Measurements from ENCODE around the gene SASH1.

SASH1 gene

GRCh38 chr6:148398244-148398643 lies 55.6 kb downstream of the SASH1 start:
- DNase-seq (ENCODE audit: low read depth in 4 of 4, low spot score in 1 of 4), result no peak

- no peak for DNase-seq (ENCODE audit: low read depth in 4 of 4, low spot score in 1 of 4)
Observed at GRCh38 chr6:148398678-148399077, 56.0 kb downstream of the SASH1 start.

GRCh38 chr6:148401571-148401970 lies 58.9 kb downstream of the SASH1 start:
- DNase-seq (ENCODE audit: low read depth in 4 of 4, low spot score in 1 of 4), result no peak

GRCh38 chr6:148404456-148405054 lies 61.9 kb downstream of the SASH1 start:
- DNase-seq (ENCODE audit: low read depth in 4 of 4, low spot score in 1 of 4), result no peak

- no peak for DNase-seq (ENCODE audit: low read depth in 4 of 4, low spot score in 1 of 4)
Observed at GRCh38 chr6:148405894-148406293, 63.3 kb downstream of the SASH1 start.

- no peak for DNase-seq (ENCODE audit: low read depth in 4 of 4, low spot score in 1 of 4)
Observed at GRCh38 chr6:148406579-148407371, 64.1 kb downstream of the SASH1 start.

- no peak for DNase-seq (ENCODE audit: low read depth in 4 of 4, low spot score in 1 of 4)
Observed at GRCh38 chr6:148407372-148407771, 64.7 kb downstream of the SASH1 start.

- DNase-seq (ENCODE audit: low read depth in 4 of 4, low spot score in 1 of 4), result no peak
Observed at GRCh38 chr6:148413321-148414091, 70.9 kb downstream of the SASH1 start.

GRCh38 chr6:148414092-148414489 lies 71.5 kb downstream of the SASH1 start:
- DNase-seq (ENCODE audit: low read depth in 4 of 4, low spot score in 1 of 4), result no peak

- DNase-seq (ENCODE audit: low read depth in 4 of 4, low spot score in 1 of 4), result no peak
Observed at GRCh38 chr6:148414836-148415235, 72.2 kb downstream of the SASH1 start.

- DNase-seq (ENCODE audit: low read depth in 4 of 4, low spot score in 1 of 4), result no peak
Observed at GRCh38 chr6:148415511-148416260, 73.0 kb downstream of the SASH1 start.

GRCh38 chr6:148416330-148416965 lies 73.8 kb downstream of the SASH1 start:
- DNase-seq (ENCODE audit: low read depth in 4 of 4, low spot score in 1 of 4), result no peak

GRCh38 chr6:148417045-148417444 lies 74.4 kb downstream of the SASH1 start:
- no peak for DNase-seq (ENCODE audit: low read depth in 4 of 4, low spot score in 1 of 4)

GRCh38 chr6:148419430-148419829 lies 76.8 kb downstream of the SASH1 start:
- no peak for DNase-seq (ENCODE audit: low read depth in 4 of 4, low spot score in 1 of 4)

- no peak for DNase-seq (ENCODE audit: low read depth in 4 of 4, low spot score in 1 of 4)
Observed at GRCh38 chr6:148422085-148422484, 79.4 kb downstream of the SASH1 start.

GRCh38 chr6:148423133-148423532 lies 80.5 kb downstream of the SASH1 start:
- no peak for DNase-seq (ENCODE audit: low read depth in 4 of 4, low spot score in 1 of 4)

GRCh38 chr6:148423601-148424270 lies 81.1 kb downstream of the SASH1 start:
- no peak for DNase-seq (ENCODE audit: low read depth in 4 of 4, low spot score in 1 of 4)

GRCh38 chr6:148425443-148425842 lies 82.8 kb downstream of the SASH1 start:
- DNase-seq (ENCODE audit: low read depth in 4 of 4, low spot score in 1 of 4), result no peak

GRCh38 chr6:148426317-148426977 lies 83.8 kb downstream of the SASH1 start:
- DNase-seq (ENCODE audit: low read depth in 4 of 4, low spot score in 1 of 4), result no peak

GRCh38 chr6:148427333-148427732 lies 84.7 kb downstream of the SASH1 start:
- no peak for DNase-seq (ENCODE audit: low read depth in 4 of 4, low spot score in 1 of 4)

Data from stimulated activated CD4-positive, alpha-beta T cell treated with anti-CD3 and anti-CD28 coated beads, Interleukin-1b, Interleukin-23, amount 100 ng/mL, for 24 hours (primary cell).